GM23338 (cell line): ENCODE results near the gene PLEKHJ1.

Experiments used
- CREB1 ChIP-seq: fragments of 250-450 bp; sonication (Bioruptor Pico); IDR thresholded peaks from 2 replicates; pipeline ENCODE4 v1.5.0; 2020; ENCODE audit warnings: low read depth, mild to moderate bottlenecking, moderate library complexity
- EZH2 ChIP-seq: fragments of 200-600 bp; sonication (generic); IDR thresholded peaks from one replicate; pipeline ENCODE4 v1.8.0; 2017; ENCODE audit warnings: antibody characterized with exemption, mild to moderate bottlenecking, low read depth; ENCODE audit not compliant: unreplicated experiment
- EZH2phosphoT487 ChIP-seq: fragments of 200-600 bp; sonication (generic); IDR thresholded peaks from one replicate; pipeline ENCODE4 v1.8.1; 2018; ENCODE audit warnings: antibody characterized with exemption; ENCODE audit not compliant: unreplicated experiment
- JUNB ChIP-seq: IDR thresholded peaks from one replicate; pipeline ENCODE4 v1.6.1; 2016; ENCODE audit warnings: antibody characterized with exemption; ENCODE audit not compliant: unreplicated experiment
- NANOG ChIP-seq: IDR thresholded peaks from 2 replicates; pipeline ENCODE4 v1.6.1; 2016; ENCODE audit warnings: antibody characterized with exemption, borderline replicate concordance
- POLR2AphosphoS5 ChIP-seq: IDR thresholded peaks from 2 replicates; pipeline ENCODE4 v1.6.1; 2016; ENCODE audit warnings: antibody characterized with exemption, low read depth
- ZNF114 ChIP-seq: fragments of 250-450 bp; sonication (Bioruptor Pico); IDR thresholded peaks from 2 replicates; pipeline ENCODE4 v1.5.0; 2020; ENCODE audit warnings: mild to moderate bottlenecking, moderate library complexity
- ZNF331 ChIP-seq: fragments of 250-450 bp; sonication (Bioruptor Pico); IDR thresholded peaks from 2 replicates; pipeline ENCODE4 v1.5.0; 2020; ENCODE audit warnings: low read depth, mild to moderate bottlenecking, moderate library complexity
- TF ChIP-seq, protein P1 (sequence below): IDR thresholded peaks from 2 replicates; pipeline ENCODE4 v1.6.1; 2016; ENCODE audit warnings: antibody characterized with exemption
- TF ChIP-seq, protein P2 (sequence below), 2 experiments: fragments of 200-600 bp in 1 of 2; sonication (generic) in 1 of 2; conservative IDR thresholded peaks; 2 replicates each; pipeline versions ENCODE4 v1.5.1 to v1.6.1; 2016 to 2017; ENCODE audit warnings: antibody characterized with exemption in 2 of 2, low read depth in 2 of 2, mild to moderate bottlenecking in 2 of 2, moderate library complexity in 1 of 2
- TF ChIP-seq, protein P3 (sequence below): IDR thresholded peaks from one replicate; pipeline ENCODE4 v1.6.1; 2018; ENCODE audit warnings: antibody characterized with exemption; ENCODE audit not compliant: unreplicated experiment
- TF ChIP-seq, protein P4 (sequence below): fragments of 250-450 bp; sonication (Bioruptor Pico); IDR thresholded peaks from 2 replicates; pipeline ENCODE4 v1.5.0; 2020; ENCODE audit warnings: mild to moderate bottlenecking, moderate library complexity

DNA sequence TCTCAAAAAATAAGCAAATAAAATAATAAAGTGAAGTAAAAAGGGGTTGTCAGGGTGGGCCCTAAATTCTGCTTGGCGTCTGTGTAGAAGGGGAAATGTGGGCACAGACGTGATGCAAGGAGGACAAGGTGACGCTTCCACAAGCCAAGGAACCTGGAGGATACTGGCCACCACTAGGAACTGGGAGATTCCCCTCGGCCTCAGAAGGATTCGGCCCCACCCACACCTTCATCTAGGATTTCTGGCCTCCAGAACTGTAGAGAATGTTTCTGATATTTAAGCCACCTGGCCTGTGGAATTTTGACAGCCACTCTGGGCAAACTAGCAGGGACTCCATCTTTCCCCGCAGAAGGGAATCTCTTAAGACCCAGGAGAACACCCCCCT lies 1.1 kb downstream of the PLEKHJ1 start:
- TF ChIP-seq POLR2AphosphoS5: no peak
- TF ChIP-seq JUNB: no peak
- TF ChIP-seq, protein P1, sequence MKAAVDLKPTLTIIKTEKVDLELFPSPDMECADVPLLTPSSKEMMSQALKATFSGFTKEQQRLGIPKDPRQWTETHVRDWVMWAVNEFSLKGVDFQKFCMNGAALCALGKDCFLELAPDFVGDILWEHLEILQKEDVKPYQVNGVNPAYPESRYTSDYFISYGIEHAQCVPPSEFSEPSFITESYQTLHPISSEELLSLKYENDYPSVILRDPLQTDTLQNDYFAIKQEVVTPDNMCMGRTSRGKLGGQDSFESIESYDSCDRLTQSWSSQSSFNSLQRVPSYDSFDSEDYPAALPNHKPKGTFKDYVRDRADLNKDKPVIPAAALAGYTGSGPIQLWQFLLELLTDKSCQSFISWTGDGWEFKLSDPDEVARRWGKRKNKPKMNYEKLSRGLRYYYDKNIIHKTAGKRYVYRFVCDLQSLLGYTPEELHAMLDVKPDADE: no peak
- no peak for TF ChIP-seq CREB1 (CRISPR knock-in tag)
- no peak for TF ChIP-seq ZNF331
- TF ChIP-seq, protein P2, sequence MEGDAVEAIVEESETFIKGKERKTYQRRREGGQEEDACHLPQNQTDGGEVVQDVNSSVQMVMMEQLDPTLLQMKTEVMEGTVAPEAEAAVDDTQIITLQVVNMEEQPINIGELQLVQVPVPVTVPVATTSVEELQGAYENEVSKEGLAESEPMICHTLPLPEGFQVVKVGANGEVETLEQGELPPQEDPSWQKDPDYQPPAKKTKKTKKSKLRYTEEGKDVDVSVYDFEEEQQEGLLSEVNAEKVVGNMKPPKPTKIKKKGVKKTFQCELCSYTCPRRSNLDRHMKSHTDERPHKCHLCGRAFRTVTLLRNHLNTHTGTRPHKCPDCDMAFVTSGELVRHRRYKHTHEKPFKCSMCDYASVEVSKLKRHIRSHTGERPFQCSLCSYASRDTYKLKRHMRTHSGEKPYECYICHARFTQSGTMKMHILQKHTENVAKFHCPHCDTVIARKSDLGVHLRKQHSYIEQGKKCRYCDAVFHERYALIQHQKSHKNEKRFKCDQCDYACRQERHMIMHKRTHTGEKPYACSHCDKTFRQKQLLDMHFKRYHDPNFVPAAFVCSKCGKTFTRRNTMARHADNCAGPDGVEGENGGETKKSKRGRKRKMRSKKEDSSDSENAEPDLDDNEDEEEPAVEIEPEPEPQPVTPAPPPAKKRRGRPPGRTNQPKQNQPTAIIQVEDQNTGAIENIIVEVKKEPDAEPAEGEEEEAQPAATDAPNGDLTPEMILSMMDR (conservative IDR thresholded peaks at IDR 0.05; ENCODE audit: low read depth in 2 of 2): no peak
- TF ChIP-seq EZH2: no peak
- TF ChIP-seq, protein P3, sequence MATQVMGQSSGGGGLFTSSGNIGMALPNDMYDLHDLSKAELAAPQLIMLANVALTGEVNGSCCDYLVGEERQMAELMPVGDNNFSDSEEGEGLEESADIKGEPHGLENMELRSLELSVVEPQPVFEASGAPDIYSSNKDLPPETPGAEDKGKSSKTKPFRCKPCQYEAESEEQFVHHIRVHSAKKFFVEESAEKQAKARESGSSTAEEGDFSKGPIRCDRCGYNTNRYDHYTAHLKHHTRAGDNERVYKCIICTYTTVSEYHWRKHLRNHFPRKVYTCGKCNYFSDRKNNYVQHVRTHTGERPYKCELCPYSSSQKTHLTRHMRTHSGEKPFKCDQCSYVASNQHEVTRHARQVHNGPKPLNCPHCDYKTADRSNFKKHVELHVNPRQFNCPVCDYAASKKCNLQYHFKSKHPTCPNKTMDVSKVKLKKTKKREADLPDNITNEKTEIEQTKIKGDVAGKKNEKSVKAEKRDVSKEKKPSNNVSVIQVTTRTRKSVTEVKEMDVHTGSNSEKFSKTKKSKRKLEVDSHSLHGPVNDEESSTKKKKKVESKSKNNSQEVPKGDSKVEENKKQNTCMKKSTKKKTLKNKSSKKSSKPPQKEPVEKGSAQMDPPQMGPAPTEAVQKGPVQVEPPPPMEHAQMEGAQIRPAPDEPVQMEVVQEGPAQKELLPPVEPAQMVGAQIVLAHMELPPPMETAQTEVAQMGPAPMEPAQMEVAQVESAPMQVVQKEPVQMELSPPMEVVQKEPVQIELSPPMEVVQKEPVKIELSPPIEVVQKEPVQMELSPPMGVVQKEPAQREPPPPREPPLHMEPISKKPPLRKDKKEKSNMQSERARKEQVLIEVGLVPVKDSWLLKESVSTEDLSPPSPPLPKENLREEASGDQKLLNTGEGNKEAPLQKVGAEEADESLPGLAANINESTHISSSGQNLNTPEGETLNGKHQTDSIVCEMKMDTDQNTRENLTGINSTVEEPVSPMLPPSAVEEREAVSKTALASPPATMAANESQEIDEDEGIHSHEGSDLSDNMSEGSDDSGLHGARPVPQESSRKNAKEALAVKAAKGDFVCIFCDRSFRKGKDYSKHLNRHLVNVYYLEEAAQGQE: no peak
- no peak for TF ChIP-seq EZH2phosphoT487
- TF ChIP-seq NANOG: no peak
- TF ChIP-seq, protein P4, sequence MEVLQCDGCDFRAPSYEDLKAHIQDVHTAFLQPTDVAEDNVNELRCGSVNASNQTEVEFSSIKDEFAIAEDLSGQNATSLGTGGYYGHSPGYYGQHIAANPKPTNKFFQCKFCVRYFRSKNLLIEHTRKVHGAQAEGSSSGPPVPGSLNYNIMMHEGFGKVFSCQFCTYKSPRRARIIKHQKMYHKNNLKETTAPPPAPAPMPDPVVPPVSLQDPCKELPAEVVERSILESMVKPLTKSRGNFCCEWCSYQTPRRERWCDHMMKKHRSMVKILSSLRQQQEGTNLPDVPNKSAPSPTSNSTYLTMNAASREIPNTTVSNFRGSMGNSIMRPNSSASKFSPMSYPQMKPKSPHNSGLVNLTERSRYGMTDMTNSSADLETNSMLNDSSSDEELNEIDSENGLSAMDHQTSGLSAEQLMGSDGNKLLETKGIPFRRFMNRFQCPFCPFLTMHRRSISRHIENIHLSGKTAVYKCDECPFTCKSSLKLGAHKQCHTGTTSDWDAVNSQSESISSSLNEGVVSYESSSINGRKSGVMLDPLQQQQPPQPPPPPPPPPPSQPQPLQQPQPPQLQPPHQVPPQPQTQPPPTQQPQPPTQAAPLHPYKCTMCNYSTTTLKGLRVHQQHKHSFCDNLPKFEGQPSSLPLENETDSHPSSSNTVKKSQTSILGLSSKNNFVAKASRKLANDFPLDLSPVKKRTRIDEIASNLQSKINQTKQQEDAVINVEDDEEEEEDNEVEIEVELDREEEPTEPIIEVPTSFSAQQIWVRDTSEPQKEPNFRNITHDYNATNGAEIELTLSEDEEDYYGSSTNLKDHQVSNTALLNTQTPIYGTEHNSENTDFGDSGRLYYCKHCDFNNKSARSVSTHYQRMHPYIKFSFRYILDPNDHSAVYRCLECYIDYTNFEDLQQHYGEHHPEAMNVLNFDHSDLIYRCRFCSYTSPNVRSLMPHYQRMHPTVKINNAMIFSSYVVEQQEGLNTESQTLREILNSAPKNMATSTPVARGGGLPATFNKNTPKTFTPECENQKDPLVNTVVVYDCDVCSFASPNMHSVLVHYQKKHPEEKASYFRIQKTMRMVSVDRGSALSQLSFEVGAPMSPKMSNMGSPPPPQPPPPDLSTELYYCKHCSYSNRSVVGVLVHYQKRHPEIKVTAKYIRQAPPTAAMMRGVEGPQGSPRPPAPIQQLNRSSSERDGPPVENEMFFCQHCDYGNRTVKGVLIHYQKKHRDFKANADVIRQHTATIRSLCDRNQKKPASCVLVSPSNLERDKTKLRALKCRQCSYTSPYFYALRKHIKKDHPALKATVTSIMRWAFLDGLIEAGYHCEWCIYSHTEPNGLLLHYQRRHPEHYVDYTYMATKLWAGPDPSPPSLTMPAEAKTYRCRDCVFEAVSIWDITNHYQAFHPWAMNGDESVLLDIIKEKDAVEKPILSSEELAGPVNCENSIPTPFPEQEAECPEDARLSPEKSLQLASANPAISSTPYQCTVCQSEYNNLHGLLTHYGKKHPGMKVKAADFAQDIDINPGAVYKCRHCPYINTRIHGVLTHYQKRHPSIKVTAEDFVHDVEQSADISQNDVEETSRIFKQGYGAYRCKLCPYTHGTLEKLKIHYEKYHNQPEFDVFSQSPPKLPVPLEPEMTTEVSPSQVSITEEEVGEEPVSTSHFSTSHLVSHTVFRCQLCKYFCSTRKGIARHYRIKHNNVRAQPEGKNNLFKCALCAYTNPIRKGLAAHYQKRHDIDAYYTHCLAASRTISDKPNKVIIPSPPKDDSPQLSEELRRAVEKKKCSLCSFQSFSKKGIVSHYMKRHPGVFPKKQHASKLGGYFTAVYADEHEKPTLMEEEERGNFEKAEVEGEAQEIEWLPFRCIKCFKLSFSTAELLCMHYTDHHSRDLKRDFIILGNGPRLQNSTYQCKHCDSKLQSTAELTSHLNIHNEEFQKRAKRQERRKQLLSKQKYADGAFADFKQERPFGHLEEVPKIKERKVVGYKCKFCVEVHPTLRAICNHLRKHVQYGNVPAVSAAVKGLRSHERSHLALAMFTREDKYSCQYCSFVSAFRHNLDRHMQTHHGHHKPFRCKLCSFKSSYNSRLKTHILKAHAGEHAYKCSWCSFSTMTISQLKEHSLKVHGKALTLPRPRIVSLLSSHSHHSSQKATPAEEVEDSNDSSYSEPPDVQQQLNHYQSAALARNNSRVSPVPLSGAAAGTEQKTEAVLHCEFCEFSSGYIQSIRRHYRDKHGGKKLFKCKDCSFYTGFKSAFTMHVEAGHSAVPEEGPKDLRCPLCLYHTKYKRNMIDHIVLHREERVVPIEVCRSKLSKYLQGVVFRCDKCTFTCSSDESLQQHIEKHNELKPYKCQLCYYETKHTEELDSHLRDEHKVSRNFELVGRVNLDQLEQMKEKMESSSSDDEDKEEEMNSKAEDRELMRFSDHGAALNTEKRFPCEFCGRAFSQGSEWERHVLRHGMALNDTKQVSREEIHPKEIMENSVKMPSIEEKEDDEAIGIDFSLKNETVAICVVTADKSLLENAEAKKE: no peak
- no peak for TF ChIP-seq ZNF114 (CRISPR knock-in tag)
